Esophagus squamous epithelium (tissue), 4 donors: ENCODE results near the gene CACNA2D3.

Source experiments
- CTCF ChIP-seq, 6 experiments: fragments of 450-650 bp in 4 of 6; fragments of 200-600 bp in 2 of 6; sonication (generic) in 2 of 6; IDR thresholded peaks; one replicate each; pipeline ENCODE4 v1.5.1; 2016 to 2019; ENCODE audit warnings: antibody characterized with exemption in 6 of 6, mild to moderate bottlenecking in 4 of 6, moderate library complexity in 4 of 6
- POLR2A ChIP-seq, 4 donors: fragments of 450-650 bp; IDR thresholded peaks; one replicate each; pipeline ENCODE4 v1.6.1; 2017; ENCODE audit warnings: antibody characterized with exemption in 4 of 4, mild to moderate bottlenecking in 4 of 4, moderate library complexity in 3 of 4

GRCh38 chr3:54888162-54888561 lies 765.8 kb downstream of the CACNA2D3 start:
- TF ChIP-seq CTCF (IDR thresholded peaks at IDR 0.05) (no peak), POLR2A (IDR thresholded peaks at IDR 0.05) (no peak)
